ENCODE results near the gene RBM22.

Gene RBM22

GRCh38 chr5:150674341-150674821 lies 26.5 kb downstream of the RBM22 start:
- 0 out of 2 replicates have a peak, but pooled peaks have one; percentile 0 for TF ChIP-seq NFIC (IDR thresholded peaks at IDR 0.05)
- no peak for TF ChIP-seq TCF12 (IDR thresholded peaks at IDR 0.05; ENCODE audit: low read depth)
- TF ChIP-seq CEBPB (IDR thresholded peaks at IDR 0.05): 0 out of 2 replicates have a peak, but pooled peaks have one; percentile 8

- TF ChIP-seq FOXM1 (IDR thresholded peaks at IDR 0.05; ENCODE audit: borderline replicate concordance, low read depth) (no peak), CREB1 (IDR thresholded peaks at IDR 0.05; ENCODE audit: low read depth) (no peak), EP300 (IDR thresholded peaks at IDR 0.05; ENCODE audit: borderline replicate concordance) (no peak), USF1 (IDR thresholded peaks at IDR 0.05) (no peak), NFIC (IDR thresholded peaks at IDR 0.05) (no peak), RAD21 (IDR thresholded peaks at IDR 0.05; ENCODE audit: low read depth) (no peak), REST (IDR thresholded peaks at IDR 0.05; ENCODE audit: low read depth) (no peak), TCF12 (IDR thresholded peaks at IDR 0.05; ENCODE audit: low read depth) (no peak), MAX (IDR thresholded peaks at IDR 0.05) (no peak)
Observed at GRCh38 chr5:150672884-150673275, 28.0 kb downstream of the RBM22 start.

DNA sequence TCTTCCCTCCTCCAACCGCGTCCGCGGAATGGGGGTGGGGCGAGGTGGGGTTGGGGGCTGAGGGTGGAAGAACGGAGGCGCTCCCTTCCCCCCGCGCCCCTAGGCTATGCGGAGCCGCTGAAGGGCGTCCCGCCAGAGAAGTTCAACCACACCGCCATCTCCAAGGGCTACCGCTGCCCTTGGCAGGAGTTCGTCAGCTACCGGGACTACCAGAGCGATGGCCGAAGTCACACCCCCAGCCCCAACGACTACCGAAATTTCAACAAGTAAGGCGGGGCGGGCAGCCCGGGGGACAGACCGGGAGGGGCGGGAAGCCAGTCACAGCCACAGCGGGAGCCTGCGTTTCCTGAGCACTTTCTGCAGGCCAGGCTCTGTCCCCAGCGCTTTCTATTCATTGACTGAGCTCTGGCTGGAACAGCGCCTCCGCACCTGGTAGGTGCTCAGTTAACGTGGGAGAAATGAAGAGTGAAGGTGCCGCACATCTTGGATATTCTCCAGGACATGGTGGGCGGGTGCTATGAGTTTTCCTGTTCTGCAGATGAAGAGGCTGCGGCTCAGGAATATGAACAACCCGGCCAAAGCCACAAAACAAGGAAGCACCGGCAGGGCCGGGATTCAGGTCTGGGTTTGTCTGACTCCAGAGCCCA lies 28.5 kb downstream of the RBM22 start:
- TF ChIP-seq YY1 (IDR thresholded peaks at IDR 0.05; ENCODE audit: low read depth) (no peak), USF1 (IDR thresholded peaks at IDR 0.05) (no peak), CREB1 (IDR thresholded peaks at IDR 0.05; ENCODE audit: low read depth) (no peak), TCF12 (IDR thresholded peaks at IDR 0.05; ENCODE audit: low read depth) (no peak), MAX (IDR thresholded peaks at IDR 0.05) (no peak), EP300 (IDR thresholded peaks at IDR 0.05; ENCODE audit: borderline replicate concordance) (no peak), TAF1 (IDR thresholded peaks at IDR 0.05; ENCODE audit: low read depth) (no peak), REST (IDR thresholded peaks at IDR 0.05; ENCODE audit: low read depth) (no peak), ZBTB7A (IDR thresholded peaks at IDR 0.05; ENCODE audit: low read depth) (no peak), NFIC (IDR thresholded peaks at IDR 0.05) (no peak), CEBPB (IDR thresholded peaks at IDR 0.05) (no peak), TEAD4 (IDR thresholded peaks at IDR 0.05) (no peak), EGR1 (IDR thresholded peaks at IDR 0.05) (no peak), FOXM1 (IDR thresholded peaks at IDR 0.05; ENCODE audit: borderline replicate concordance, low read depth) (no peak), RAD21 (IDR thresholded peaks at IDR 0.05; ENCODE audit: low read depth) (no peak)

GRCh38 chr5:150671509-150672236 lies 29.2 kb downstream of the RBM22 start:
- TF ChIP-seq EP300 (IDR thresholded peaks at IDR 0.05; ENCODE audit: borderline replicate concordance) (no peak), EGR1 (IDR thresholded peaks at IDR 0.05) (no peak), TCF12 (IDR thresholded peaks at IDR 0.05; ENCODE audit: low read depth) (no peak), YY1 (IDR thresholded peaks at IDR 0.05; ENCODE audit: low read depth) (no peak), FOXM1 (IDR thresholded peaks at IDR 0.05; ENCODE audit: borderline replicate concordance, low read depth) (no peak)

- no peak for TF ChIP-seq MAX (IDR thresholded peaks at IDR 0.05)
- TF ChIP-seq ZBTB7A (IDR thresholded peaks at IDR 0.05; ENCODE audit: low read depth): no peak
- no peak for TF ChIP-seq USF1 (IDR thresholded peaks at IDR 0.05)
- no peak for TF ChIP-seq TEAD4 (IDR thresholded peaks at IDR 0.05)
- no peak for TF ChIP-seq TCF12 (IDR thresholded peaks at IDR 0.05; ENCODE audit: low read depth)
- TF ChIP-seq FOXM1 (IDR thresholded peaks at IDR 0.05; ENCODE audit: borderline replicate concordance, low read depth): no peak
- no peak for TF ChIP-seq RAD21 (IDR thresholded peaks at IDR 0.05; ENCODE audit: low read depth)
- no peak for TF ChIP-seq EGR1 (IDR thresholded peaks at IDR 0.05)
- no peak for TF ChIP-seq YY1 (IDR thresholded peaks at IDR 0.05; ENCODE audit: low read depth)
- no peak for TF ChIP-seq NFIC (IDR thresholded peaks at IDR 0.05)
- TF ChIP-seq CREB1 (IDR thresholded peaks at IDR 0.05; ENCODE audit: low read depth): no peak
- TF ChIP-seq EP300 (IDR thresholded peaks at IDR 0.05; ENCODE audit: borderline replicate concordance): no peak
Observed at GRCh38 chr5:150670948-150671310, 29.9 kb downstream of the RBM22 start.
